Activated CD8-positive, alpha-beta memory T cell treated with anti-CD3 and anti-CD28 coated beads, Interleukin-2, amount 50 U/mL, for 24 hours (primary cell): Measurements from ENCODE around the gene TNFRSF1A.

Experiments used
- DNase-seq: peaks from one replicate; pipeline ENCODE4 v3.0.0-alpha.2; 2020; ENCODE audit errors: extremely low read depth

The TNFRSF1A gene

GRCh38 chr12:6336889-6337853, 4.7 kb downstream of the TNFRSF1A start:
- no peak for DNase-seq

- DNase-seq: no peak
Observed at GRCh38 chr12:6336079-6336888, 5.6 kb downstream of the TNFRSF1A start.

- peak; percentile 77 for DNase-seq
Observed at GRCh38 chr12:6335451-6336078, 6.3 kb downstream of the TNFRSF1A start.

- DNase-seq: no peak
Observed at GRCh38 chr12:6334940-6335450, 6.9 kb downstream of the TNFRSF1A start.

- DNase-seq: no peak
Observed at GRCh38 chr12:6334359-6334758, 7.5 kb downstream of the TNFRSF1A start.

- DNase-seq: no peak
Observed at GRCh38 chr12:6333566-6333965, 8.3 kb downstream of the TNFRSF1A start.

- no peak for DNase-seq
Observed at GRCh38 chr12:6333029-6333428, 8.8 kb downstream of the TNFRSF1A start.

- DNase-seq: no peak
Observed at GRCh38 chr12:6332459-6332858, 9.4 kb downstream of the TNFRSF1A start.

GRCh38 chr12:6330999-6331714, 10.7 kb downstream of the TNFRSF1A start:
- no peak for DNase-seq

GRCh38 chr12:6330192-6330591, 11.7 kb downstream of the TNFRSF1A start:
- no peak for DNase-seq

- no peak for DNase-seq
Observed at GRCh38 chr12:6329703-6330064, 12.2 kb downstream of the TNFRSF1A start.

- no peak for DNase-seq
Observed at GRCh38 chr12:6328945-6329702, 12.8 kb downstream of the TNFRSF1A start.

GRCh38 chr12:6328045-6328779, 13.7 kb downstream of the TNFRSF1A start:
- DNase-seq: no peak

- no peak for DNase-seq
Observed at GRCh38 chr12:6327229-6328041, 14.4 kb downstream of the TNFRSF1A start.

- no peak for DNase-seq
Observed at GRCh38 chr12:6326316-6327228, 15.3 kb downstream of the TNFRSF1A start.

GRCh38 chr12:6324936-6325750, 16.7 kb downstream of the TNFRSF1A start:
- no peak for DNase-seq
